H1 (cell line): ENCODE results near the gene SSH2. TPM values are rescaled to one million over a fixed set of nuclear protein-coding genes. Genes with fewer than 3 reads are reported as not detected.

Source experiments
- CTCF ChIA-PET: fragments of 300-600 bp; sonication (Branson Sonifier 250); formaldehyde crosslinking; loops from one replicate; lab custom pipeline; 2021; ENCODE audit not compliant: partially characterized antibody; lab: Charles Lee
- POLR2A ChIA-PET: fragments of 300-600 bp; sonication (Branson Sonifier 250); formaldehyde crosslinking; loops from one replicate; lab custom pipeline; 2021; ENCODE audit warnings: inconsistent platforms; ENCODE audit not compliant: partially characterized antibody; lab: Charles Lee
- DNase-seq, 2 experiments: peaks; one replicate each; pipeline versions ENCODE4 v3.0.0 to v3.0.0-alpha.2; 2010 to 2022; ENCODE audit warnings: low spot score in 2 of 2, low read depth in 1 of 2, mixed read lengths in 1 of 2
- FAIRE-seq: peaks from 2 replicates; lab custom pipeline; 2011; peaks lifted over from hg19 to GRCh38; lab: Jason Lieb, UNC
- H2AFZ ChIP-seq: 2 replicates; pipeline ENCODE4 v1.8.1; 2012; ENCODE audit warnings: low read length, inconsistent platforms
- H2AK5ac ChIP-seq: 2 replicates; pipeline ENCODE4 v1.6.1; 2013; ENCODE audit warnings: low read depth, low read length
- H2BK120ac ChIP-seq: replicated peaks from 2 replicates; pipeline ENCODE3; 2013; ENCODE audit warnings: low read depth, low read length, inconsistent platforms
- H2BK12ac ChIP-seq: 2 replicates; pipeline ENCODE4 v1.6.1; 2013; ENCODE audit warnings: low read depth, low read length
- H2BK15ac ChIP-seq: 2 replicates; pipeline ENCODE4 v1.6.1; 2013; ENCODE audit warnings: low read length
- H2BK20ac ChIP-seq: 2 replicates; pipeline ENCODE4 v1.6.1; 2013; ENCODE audit warnings: low read length
- H2BK5ac ChIP-seq: 2 replicates; pipeline ENCODE4 v1.6.1; 2013; ENCODE audit warnings: low read depth, low read length
- H3K14ac ChIP-seq: 2 replicates; pipeline ENCODE4 v1.6.1; 2013; ENCODE audit warnings: inconsistent platforms; ENCODE audit not compliant: insufficient read length
- H3K18ac ChIP-seq: 2 replicates; pipeline ENCODE4 v1.6.1; 2013; ENCODE audit warnings: low read length; ENCODE audit errors: extremely low read depth
- H3K23ac ChIP-seq: 2 replicates; pipeline ENCODE4 v1.6.1; 2013; ENCODE audit warnings: inconsistent platforms; ENCODE audit not compliant: insufficient read length
- H3K23me2 ChIP-seq: 2 replicates; pipeline ENCODE4 v1.6.1; 2013; ENCODE audit warnings: low read depth, low read length
- H3K27ac ChIP-seq: 2 replicates; pipeline ENCODE4 v1.6.1; 2011; ENCODE audit warnings: low read depth, low read length, inconsistent platforms
- H3K27me3 ChIP-seq, 4 experiments: replicated peaks in 1 of 4; 1 replicate in 1 of 4; 2 replicates in 3 of 4; pipeline versions ENCODE4 v1.6.1 to v1.8.1; 2011 to 2013; ENCODE audit warnings: low read length in 3 of 4, mild to moderate bottlenecking in 3 of 4, inconsistent platforms in 2 of 4, mixed read lengths in 2 of 4, moderate library complexity in 1 of 4; ENCODE audit not compliant: control insufficient read depth in 3 of 4, insufficient read depth in 3 of 4; ENCODE audit errors: extremely low read depth in 1 of 4
- H3K36me3 ChIP-seq, 4 experiments: 2 replicates each; pipeline versions ENCODE4 v1.6.1 to v1.8.1; 2011 to 2013; ENCODE audit warnings: mild to moderate bottlenecking in 4 of 4, low read length in 3 of 4, moderate library complexity in 2 of 4, control low read depth in 1 of 4, inconsistent platforms in 1 of 4; ENCODE audit not compliant: insufficient read depth in 4 of 4, control insufficient read depth in 2 of 4
- H3K4ac ChIP-seq: replicated peaks from 2 replicates; pipeline ENCODE3; 2013; ENCODE audit warnings: low read length, low read depth, mixed read lengths, inconsistent platforms; ENCODE audit not compliant: insufficient read length
- H3K4me1 ChIP-seq, 4 experiments: replicated peaks in 1 of 4; 1 replicate in 1 of 4; 2 replicates in 3 of 4; pipeline versions ENCODE4 v1.6.1 to v1.8.1; 2011 to 2013; ENCODE audit warnings: low read length in 3 of 4, inconsistent platforms in 2 of 4, mixed read lengths in 1 of 4; ENCODE audit not compliant: insufficient read depth in 4 of 4, control insufficient read depth in 3 of 4
- H3K4me2 ChIP-seq, 2 experiments: 2 replicates each; pipeline versions ENCODE4 v1.6.1 to v1.8.1; 2011 to 2013; ENCODE audit warnings: low read depth in 2 of 2, low read length in 2 of 2, control low read depth in 1 of 2, inconsistent platforms in 1 of 2, mild to moderate bottlenecking in 1 of 2; ENCODE audit not compliant: insufficient read depth in 1 of 2
- H3K4me3 ChIP-seq, 4 experiments: fragments of 200-600, 300-600 bp in 1 of 4; sonication (generic), shearing (Covaris generic), sonication (Bioruptor Twin) in 1 of 4; 2 replicates each; pipeline versions ENCODE4 v1.5.1 to v1.8.1; 2011 to 2016; ENCODE audit warnings: low read length in 4 of 4, low read depth in 3 of 4, control low read depth in 2 of 4, inconsistent platforms in 2 of 4, mild to moderate bottlenecking in 2 of 4, mixed read lengths in 1 of 4, moderate library complexity in 1 of 4; ENCODE audit not compliant: insufficient read depth in 2 of 4; ENCODE audit errors: extremely low read depth in 1 of 4
- H3K56ac ChIP-seq: replicated peaks from 2 replicates; pipeline ENCODE3; 2013; ENCODE audit warnings: low read depth, mild to moderate bottlenecking, mixed read lengths, low read length, inconsistent platforms; ENCODE audit not compliant: insufficient read length
- H3K79me1 ChIP-seq: 2 replicates; pipeline ENCODE4 v1.6.1; 2013; ENCODE audit warnings: low read depth, low read length, control low read depth
- H3K79me2 ChIP-seq, 2 experiments: 2 replicates each; pipeline versions ENCODE4 v1.6.1 to v1.8.1; 2012 to 2013; ENCODE audit warnings: low read length in 2 of 2, mild to moderate bottlenecking in 2 of 2, inconsistent platforms in 1 of 2; ENCODE audit not compliant: insufficient read depth in 2 of 2, control insufficient read depth in 1 of 2
- H3K9ac ChIP-seq, 4 experiments: replicated peaks in 1 of 4; 1 replicate in 1 of 4; 2 replicates in 3 of 4; pipeline versions ENCODE4 v1.6.1 to v1.8.1; 2011 to 2013; ENCODE audit warnings: low read depth in 3 of 4, low read length in 3 of 4, control low read depth in 2 of 4, mild to moderate bottlenecking in 2 of 4, moderate library complexity in 2 of 4, inconsistent platforms in 1 of 4; ENCODE audit errors: extremely low read depth in 1 of 4
- H3K9me3 ChIP-seq, 2 experiments: 2 replicates each; pipeline versions ENCODE4 v1.6.1 to v1.8.1; 2012 to 2013; ENCODE audit warnings: mild to moderate bottlenecking in 2 of 2, moderate library complexity in 2 of 2, control low read depth in 1 of 2, inconsistent platforms in 1 of 2, low read depth in 1 of 2, low read length in 1 of 2, mixed read lengths in 1 of 2; ENCODE audit not compliant: insufficient read depth in 2 of 2
- H4K20me1 ChIP-seq, 2 experiments: replicated peaks in 1 of 2; 2 replicates each; pipeline versions ENCODE3 to v1.8.1; 2011 to 2013; ENCODE audit warnings: inconsistent platforms in 2 of 2, low read length in 2 of 2, mild to moderate bottlenecking in 1 of 2; ENCODE audit not compliant: insufficient read depth in 2 of 2, control insufficient read depth in 1 of 2
- H4K5ac ChIP-seq: 2 replicates; pipeline ENCODE4 v1.6.1; 2013; ENCODE audit warnings: low read length, low read depth, mixed read lengths, inconsistent platforms; ENCODE audit not compliant: insufficient read length
- H4K8ac ChIP-seq: 2 replicates; pipeline ENCODE4 v1.8.0; 2013; ENCODE audit warnings: mild to moderate bottlenecking, moderate library complexity, low read length, inconsistent platforms; ENCODE audit not compliant: insufficient read depth; ENCODE audit errors: extremely low read depth
- H4K91ac ChIP-seq: replicated peaks from 2 replicates; pipeline ENCODE3; 2013; ENCODE audit warnings: low read length, mixed read lengths, inconsistent platforms; ENCODE audit not compliant: insufficient read length
- BCL11A ChIP-seq, 2 experiments: IDR thresholded peaks; one replicate each; pipeline ENCODE4 v1.6.1; 2011; ENCODE audit warnings: low read depth in 2 of 2, low read length in 2 of 2, mild to moderate bottlenecking in 2 of 2
- EGR1 ChIP-seq: IDR thresholded peaks from 2 replicates; pipeline ENCODE4 v1.6.1; 2011; ENCODE audit warnings: low read depth, low read length, borderline replicate concordance
- PHF8 ChIP-seq: fragments of 200-600 bp; sonication (generic); conservative IDR thresholded peaks from 2 replicates; pipeline ENCODE4 v1.7.1; 2012; ENCODE audit warnings: low read depth, mild to moderate bottlenecking, inconsistent platforms, low read length, moderate library complexity
- SIN3A ChIP-seq, 2 experiments: IDR thresholded peaks in 1 of 2; conservative IDR thresholded peaks in 1 of 2; 2 replicates each; pipeline ENCODE4 v1.6.1; 2011 to 2012; ENCODE audit warnings: low read length in 2 of 2, improper control_type of control experiment in 1 of 2, low read depth in 1 of 2, mild to moderate bottlenecking in 1 of 2
- ZNF274 ChIP-seq: IDR thresholded peaks from 2 replicates; pipeline ENCODE4 v1.7.0; 2012; ENCODE audit warnings: low read length, borderline replicate concordance; ENCODE audit errors: extremely low read depth
- polyA plus RNA-seq, 7 experiments: library from polyadenylated mRNA; depleted of rRNA in 3 of 7; stranded (reverse) in 5 of 7; unstranded in 2 of 7; fragments of >200 nt in 5 of 7; fragments of 200-250 nt in 2 of 7; gene quantifications; 1 replicate in 5 of 7; 2 replicates in 1 of 7; 4 replicates in 1 of 7; pipeline versions ENCODE4 v1.2.1 to v1.2.3, GENCODE V29; 2011 to 2013; ENCODE audit warnings: missing spikeins in 2 of 7, mixed read lengths in 2 of 7
- total RNA-seq: library from RNA; stranded (reverse); fragmentation: NEBNext Ultra II Directional; extraction: Animal tissue kit (Norgen Biotek cat#: 25700); gene quantifications from 2 replicates; pipeline ENCODE4 v1.2.1, GENCODE V29; 2021
- TF ChIP-seq, protein P1 (sequence below): IDR thresholded peaks from 2 replicates; pipeline ENCODE4 v1.6.1; 2012; ENCODE audit warnings: inconsistent platforms

SSH2 gene
- total and polyA plus RNA-seq, 2 of the 8 experiments (the other 6 are each of a cell fraction or from before 2014, with no cell fraction given), result 5.2 to 15.9 TPM

DNA sequence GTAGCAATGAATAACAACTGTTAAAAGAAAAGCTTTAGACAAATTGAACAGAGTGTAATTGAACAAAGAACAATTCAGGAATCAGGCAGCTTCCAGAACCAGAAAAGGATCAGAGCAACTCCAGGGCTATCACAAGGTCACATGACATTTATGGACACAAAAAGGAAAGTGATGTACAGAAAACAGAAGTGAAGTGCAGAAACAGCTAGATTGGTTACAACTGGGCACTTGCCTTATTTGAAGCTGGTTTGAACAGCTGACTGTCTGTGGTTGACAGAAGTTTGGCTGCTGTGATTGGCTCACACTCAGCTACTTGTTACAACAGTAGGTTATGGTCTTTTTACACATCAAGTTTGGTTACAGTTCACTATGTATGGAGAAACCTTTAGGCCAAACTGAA, 26.2 kb upstream of the SSH2 start:
- no peak overlapping the region for H3K18ac ChIP-seq
- no peak overlapping the region for H3K23ac ChIP-seq
- TF ChIP-seq, protein P1, sequence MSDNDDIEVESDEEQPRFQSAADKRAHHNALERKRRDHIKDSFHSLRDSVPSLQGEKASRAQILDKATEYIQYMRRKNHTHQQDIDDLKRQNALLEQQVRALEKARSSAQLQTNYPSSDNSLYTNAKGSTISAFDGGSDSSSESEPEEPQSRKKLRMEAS, result no peak
- TF ChIP-seq EGR1 (no peak), SIN3A (conservative IDR thresholded peaks at IDR 0.05 in 1 of 2, IDR thresholded peaks at IDR 0.05 in 1 of 2; ENCODE audit: low read depth in 1 of 2, low read length in 2 of 2) (no peak), ZNF274 (no peak), PHF8 (no peak), BCL11A (IDR thresholded peaks at IDR 0.05; ENCODE audit: low read depth in 2 of 2, low read length in 2 of 2) (no peak)
- H2BK15ac ChIP-seq, result no peak overlapping the region
- H3K79me1 ChIP-seq, result no peaks in the 10 kb centered on the region
- H3K56ac ChIP-seq, result no peak overlapping the region
- no peak overlapping the region for H3K27ac ChIP-seq
- no peak overlapping the region for H2AK5ac ChIP-seq
- no peak overlapping the region for H3K4me3 ChIP-seq
- no peaks in the 10 kb centered on the region; a peak in 1 of 7 replicates for H3K4me1 ChIP-seq
- no peak overlapping the region for H4K5ac ChIP-seq
- H2BK120ac ChIP-seq, result no peak overlapping the region
- no peaks in the 10 kb centered on the region for H3K27me3 ChIP-seq
- H4K91ac ChIP-seq, result no peak overlapping the region
- no peak overlapping the region for H2BK12ac ChIP-seq
- POLR2A ChIA-PET, result no interaction called here
- H3K23me2 ChIP-seq, result no peaks in the 10 kb centered on the region
- H3K9me3 ChIP-seq, result peaks cover 7 to 15% of the 10 kb centered on the region in 2 experiments; a peak in 3 of 4 replicates
- H2BK5ac ChIP-seq, result no peak overlapping the region
- no peak overlapping the region for H2BK20ac ChIP-seq
- H4K8ac ChIP-seq, result no peak overlapping the region
- H3K9ac ChIP-seq, result no peak overlapping the region
- no peaks in the 10 kb centered on the region for H3K79me2 ChIP-seq
- DNase-seq, result no peak
- FAIRE-seq, result no peak
- no peak overlapping the region for H2AFZ ChIP-seq
- H3K4ac ChIP-seq, result no peak overlapping the region
- no peak overlapping the region for H3K14ac ChIP-seq
- no peaks in the 10 kb centered on the region for H3K36me3 ChIP-seq
- no peaks in the 10 kb centered on the region for H4K20me1 ChIP-seq
- no peak overlapping the region for H3K4me2 ChIP-seq
- CTCF ChIA-PET, result interaction anchor here (0.7 to 3.0 kb wide), 3 partner anchors 20 to 93 kb away, joined by 3 to 7 read pairs (median 3); no protein-coding TSS in a partner anchor
